Measurements from ENCODE around the gene RNF175. TPM values are rescaled to one million over a fixed set of nuclear protein-coding genes. Genes with fewer than 3 reads are reported as not detected.

Gene RNF175
- total RNA-seq, 1 experiment from 2014 or later, result 0.54 TPM

- BruUV-seq (replicated peaks), result no TSS peak
- no peaks in the 10 kb centered on the region for H3K9me3 Mint-ChIP-seq (ENCODE audit: low read depth, unreplicated experiment)
- no peaks in the 10 kb centered on the region for H3K27me3 Mint-ChIP-seq (ENCODE audit: unreplicated experiment)
- intact Hi-C loops (cut with micrococcal nuclease; ENCODE audit: unreplicated experiment), result no loop called here
- no peaks in the 10 kb centered on the region for H3K4me1 Mint-ChIP-seq (ENCODE audit: low read depth, unreplicated experiment)
- no peak for TF ChIP-seq CTCF (IDR thresholded peaks at IDR 0.05; ENCODE audit: unreplicated experiment)
- CTCF ChIA-PET, result no interaction called here
- H3K36me3 Mint-ChIP-seq (ENCODE audit: insufficient read depth, unreplicated experiment), result no peaks in the 10 kb centered on the region
- H3K4me3 Mint-ChIP-seq (ENCODE audit: low read depth, unreplicated experiment), result no peak overlapping the region
- no peak for DNase-seq
- no peak overlapping the region for H3K27ac Mint-ChIP-seq (ENCODE audit: unreplicated experiment)
Observed at GRCh38 chr4:153722036-153722435, 37.8 kb downstream of the RNF175 start.

GRCh38 chr4:153713866-153714646 lies 45.8 kb downstream of the RNF175 start:
- no peak overlapping the region for H3K4me3 Mint-ChIP-seq (ENCODE audit: low read depth, unreplicated experiment)
- no peaks in the 10 kb centered on the region for H3K4me1 Mint-ChIP-seq (ENCODE audit: low read depth, unreplicated experiment)
- no peak for DNase-seq
- intact Hi-C loops (cut with micrococcal nuclease; ENCODE audit: unreplicated experiment), result no loop called here
- no peak overlapping the region for H3K27ac Mint-ChIP-seq (ENCODE audit: unreplicated experiment)
- TF ChIP-seq CTCF (IDR thresholded peaks at IDR 0.05; ENCODE audit: unreplicated experiment), result no peak
- CTCF ChIA-PET, result no interaction called here
- H3K9me3 Mint-ChIP-seq (ENCODE audit: low read depth, unreplicated experiment), result no peaks in the 10 kb centered on the region
- no peaks in the 10 kb centered on the region for H3K27me3 Mint-ChIP-seq (ENCODE audit: unreplicated experiment)
- no peaks in the 10 kb centered on the region for H3K36me3 Mint-ChIP-seq (ENCODE audit: insufficient read depth, unreplicated experiment)
- BruUV-seq (replicated peaks), result no TSS peak

- intact Hi-C loops (cut with micrococcal nuclease; ENCODE audit: unreplicated experiment), result no loop called here
- Mint-ChIP-seq H3K27me3 (ENCODE audit: unreplicated experiment) (no peaks in the 10 kb centered on the region), H3K4me1 (ENCODE audit: low read depth, unreplicated experiment) (no peaks in the 10 kb centered on the region), H3K27ac (ENCODE audit: unreplicated experiment) (no peak overlapping the region), H3K36me3 (ENCODE audit: insufficient read depth, unreplicated experiment) (no peaks in the 10 kb centered on the region), H3K4me3 (ENCODE audit: low read depth, unreplicated experiment) (no peak overlapping the region), H3K9me3 (ENCODE audit: low read depth, unreplicated experiment) (no peaks in the 10 kb centered on the region)
- TF ChIP-seq CTCF (IDR thresholded peaks at IDR 0.05; ENCODE audit: unreplicated experiment), result no peak
- no TSS peak for BruUV-seq (replicated peaks)
- no peak for DNase-seq
- CTCF ChIA-PET, result no interaction called here
Observed at GRCh38 chr4:153710681-153711080, 49.1 kb downstream of the RNF175 start.

GRCh38 chr4:153706519-153706918 lies 53.3 kb downstream of the RNF175 start:
- TF ChIP-seq CTCF (IDR thresholded peaks at IDR 0.05; ENCODE audit: unreplicated experiment), result no peak
- no peaks in the 10 kb centered on the region for H3K27me3 Mint-ChIP-seq (ENCODE audit: unreplicated experiment)
- H3K9me3 Mint-ChIP-seq (ENCODE audit: low read depth, unreplicated experiment), result no peaks in the 10 kb centered on the region
- H3K4me3 Mint-ChIP-seq (ENCODE audit: low read depth, unreplicated experiment), result no peak overlapping the region
- H3K27ac Mint-ChIP-seq (ENCODE audit: unreplicated experiment), result no peak overlapping the region
- intact Hi-C loops (cut with micrococcal nuclease; ENCODE audit: unreplicated experiment), result no loop called here
- no peaks in the 10 kb centered on the region for H3K36me3 Mint-ChIP-seq (ENCODE audit: insufficient read depth, unreplicated experiment)
- H3K4me1 Mint-ChIP-seq (ENCODE audit: low read depth, unreplicated experiment), result no peaks in the 10 kb centered on the region
- DNase-seq, result no peak
- CTCF ChIA-PET, result no interaction called here
- no TSS peak for BruUV-seq (replicated peaks)

Measured in Calu3 (cell line).